T-helper 22 cell (primary cell): ENCODE results near the gene BARX1.
"Not testable (repeated sequence)": the region's sequence is repeated elsewhere in the genome, so short reads cannot be mapped to it uniquely, and the experiment has no call there.

Experiments
- DNase-seq: peaks from one replicate; pipeline ENCODE4 v3.0.0-alpha.2; 2020; ENCODE audit warnings: low read depth

The BARX1 gene

GRCh38 chr9:93951655-93952118 lies 3.5 kb downstream of the BARX1 start:
- DNase-seq = no peak

- DNase-seq = no peak
Measured at GRCh38 chr9:93950619-93951601, 4.2 kb downstream of the BARX1 start.

- no peak for DNase-seq
Measured at GRCh38 chr9:93949694-93950449, 5.3 kb downstream of the BARX1 start.

DNA sequence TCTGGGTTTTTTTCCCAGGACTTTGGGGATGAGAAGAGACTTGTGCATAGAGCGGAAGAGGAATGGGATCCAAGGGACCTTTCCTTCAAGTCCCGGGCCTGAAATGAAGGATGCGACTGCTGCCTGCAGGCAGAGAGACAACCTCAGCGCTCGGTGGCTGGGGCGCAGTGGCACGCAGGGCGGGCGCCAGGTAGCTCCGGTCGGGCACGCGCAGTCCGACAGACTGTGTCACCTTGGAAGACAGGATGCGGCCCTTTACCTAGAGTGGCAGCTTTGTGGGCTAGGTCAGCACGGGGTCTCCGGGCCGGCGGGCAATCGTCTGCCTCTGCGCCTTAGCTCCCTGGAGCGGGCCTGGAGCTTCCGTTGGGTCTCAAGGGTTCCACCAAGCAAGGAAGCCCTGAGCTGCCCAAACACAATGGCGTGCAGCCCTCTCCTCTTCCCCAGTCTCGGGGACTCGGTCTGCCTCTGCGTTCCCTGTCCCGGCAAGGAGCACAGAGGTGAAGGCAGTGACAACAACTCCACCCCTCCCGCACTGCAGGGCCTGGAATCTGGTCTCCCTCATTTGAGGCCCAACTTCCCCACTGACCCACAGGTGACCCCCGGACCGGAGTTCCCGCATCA lies 6.0 kb downstream of the BARX1 start:
- no peak for DNase-seq

- no peak for DNase-seq
Measured at GRCh38 chr9:93948441-93949072, 6.6 kb downstream of the BARX1 start.

DNA sequence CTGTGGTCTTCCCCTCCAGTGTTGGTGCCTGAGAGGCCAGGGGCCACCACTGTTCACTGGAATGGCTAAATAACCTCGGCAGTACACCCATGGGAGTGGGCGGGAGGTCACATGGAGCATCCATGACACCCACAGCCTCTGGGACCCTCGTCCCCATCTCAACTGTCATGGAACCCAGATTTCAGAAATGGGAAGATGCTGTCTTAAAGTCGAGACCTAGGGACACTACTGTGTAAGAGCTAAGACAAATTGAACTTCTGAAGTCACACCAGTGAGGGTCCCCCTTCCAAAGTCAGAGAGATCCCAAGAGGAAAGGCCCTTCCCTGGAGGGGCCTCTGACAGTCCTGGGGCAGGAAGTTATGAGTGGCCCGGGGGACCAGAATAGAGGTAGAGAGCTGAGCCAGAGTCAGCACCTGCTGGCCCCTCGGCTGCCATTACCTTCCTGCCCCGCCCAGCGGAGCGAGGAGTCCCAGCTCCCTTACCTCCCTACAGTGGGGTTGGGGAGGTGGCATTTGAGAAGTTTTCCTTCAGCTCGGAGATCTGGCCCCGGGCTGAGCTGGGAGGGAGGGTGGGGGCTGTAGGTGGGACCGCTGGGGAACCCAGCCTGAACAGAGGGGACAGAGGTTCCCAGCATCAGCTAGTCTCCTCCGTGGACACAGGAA lies 7.6 kb downstream of the BARX1 start:
- DNase-seq = no peak

GRCh38 chr9:93946338-93946712 lies 8.8 kb downstream of the BARX1 start:
- DNase-seq = no peak

- DNase-seq = no peak
Measured at GRCh38 chr9:93945400-93946337, 9.5 kb downstream of the BARX1 start.

- no peak for DNase-seq
Measured at GRCh38 chr9:93944011-93944410, 11.1 kb downstream of the BARX1 start.

- no peak for DNase-seq
Measured at GRCh38 chr9:93942161-93942560, 13.0 kb downstream of the BARX1 start.

DNA sequence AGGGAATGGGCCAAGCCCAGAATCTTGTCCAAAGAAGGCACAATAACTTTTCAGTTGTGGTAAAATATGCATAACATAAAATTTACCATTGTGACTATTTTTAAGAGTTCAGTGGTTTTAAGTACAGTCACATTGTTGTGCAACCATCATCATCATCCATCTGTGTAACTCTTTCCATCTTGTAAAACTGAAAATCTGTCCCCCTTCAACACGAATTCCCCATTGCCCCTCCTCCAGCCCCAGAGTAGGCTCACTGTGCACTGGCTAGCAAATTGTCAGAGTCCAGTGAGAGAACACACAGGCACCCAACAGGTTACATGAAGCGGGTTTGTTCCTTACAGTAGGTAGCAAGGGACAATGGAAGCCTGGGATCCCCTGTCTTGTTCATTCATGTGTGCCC lies 13.7 kb downstream of the BARX1 start:
- DNase-seq = no peak

GRCh38 chr9:93940951-93941350 lies 14.2 kb downstream of the BARX1 start:
- no peak for DNase-seq

DNA sequence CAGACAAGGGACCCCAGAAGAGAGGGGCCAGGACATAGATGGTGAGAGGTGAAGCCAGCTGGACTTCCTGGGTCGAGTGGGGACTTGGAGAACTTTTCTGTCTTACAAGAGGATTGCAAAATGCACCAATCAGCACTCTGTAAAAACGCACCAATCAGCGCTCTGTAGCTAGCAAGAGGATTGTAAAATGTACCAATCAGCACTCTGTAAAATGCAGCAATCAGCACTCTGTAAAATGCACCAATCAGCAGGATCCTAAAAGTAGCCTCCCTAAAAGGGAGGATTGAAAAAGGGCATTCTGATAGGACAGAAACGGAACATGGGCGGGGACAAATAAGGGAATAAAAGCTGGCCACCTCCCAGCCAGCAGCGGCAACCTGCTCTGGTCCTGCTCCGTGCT lies 15.6 kb downstream of the BARX1 start:
- DNase-seq = not testable (repeated sequence)

DNA sequence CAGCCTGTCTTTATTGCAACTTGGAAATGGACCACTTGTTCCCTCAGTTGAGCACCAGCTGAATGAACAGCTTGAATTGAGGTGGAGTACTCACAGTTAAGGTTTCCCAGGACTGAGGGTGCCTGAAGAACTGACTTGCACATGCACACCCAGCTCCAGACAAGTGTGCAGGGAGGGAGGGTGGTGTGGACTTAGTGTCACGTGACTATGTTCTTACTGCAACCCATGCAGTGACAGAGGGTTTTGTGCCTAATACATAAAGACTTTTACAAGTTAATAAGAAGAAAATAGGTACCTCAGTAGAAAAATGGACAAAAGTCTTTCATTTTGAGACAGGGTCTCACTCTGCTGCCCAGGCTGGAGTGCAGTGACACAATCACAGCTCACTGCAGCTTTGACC lies 18.0 kb downstream of the BARX1 start:
- DNase-seq = no peak

- DNase-seq = no peak
Measured at GRCh38 chr9:93931905-93932304, 23.2 kb downstream of the BARX1 start.

DNA sequence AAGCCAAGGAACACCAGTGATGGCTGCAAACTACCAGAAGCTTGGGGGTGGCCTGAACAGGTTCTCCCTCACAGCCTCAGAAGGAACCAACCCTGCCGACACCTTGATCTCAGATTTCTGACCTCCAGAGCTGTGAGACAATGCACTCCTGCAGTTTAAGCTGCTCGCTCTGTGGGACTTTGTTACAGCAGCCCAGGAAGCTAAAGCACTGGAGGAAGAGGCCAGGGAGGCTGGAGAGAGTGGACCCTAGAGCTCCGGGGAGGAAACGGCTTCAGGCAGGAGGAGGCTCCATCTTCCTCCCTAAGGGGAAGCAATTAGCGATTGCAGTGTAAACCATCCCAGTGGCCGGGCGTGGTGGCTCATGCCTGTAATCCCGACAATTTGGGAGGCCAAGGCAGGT lies 25.1 kb downstream of the BARX1 start:
- DNase-seq = no peak

- DNase-seq = no peak
Measured at GRCh38 chr9:93929231-93929630, 25.9 kb downstream of the BARX1 start.

GRCh38 chr9:93922535-93922934 lies 32.6 kb downstream of the BARX1 start:
- no peak for DNase-seq

- no peak for DNase-seq
Measured at GRCh38 chr9:93920131-93920800, 34.9 kb downstream of the BARX1 start.

GRCh38 chr9:93918061-93918460 lies 37.1 kb downstream of the BARX1 start:
- no peak for DNase-seq
